ENCODE results near the gene C19orf25.

Gene C19orf25

DNA sequence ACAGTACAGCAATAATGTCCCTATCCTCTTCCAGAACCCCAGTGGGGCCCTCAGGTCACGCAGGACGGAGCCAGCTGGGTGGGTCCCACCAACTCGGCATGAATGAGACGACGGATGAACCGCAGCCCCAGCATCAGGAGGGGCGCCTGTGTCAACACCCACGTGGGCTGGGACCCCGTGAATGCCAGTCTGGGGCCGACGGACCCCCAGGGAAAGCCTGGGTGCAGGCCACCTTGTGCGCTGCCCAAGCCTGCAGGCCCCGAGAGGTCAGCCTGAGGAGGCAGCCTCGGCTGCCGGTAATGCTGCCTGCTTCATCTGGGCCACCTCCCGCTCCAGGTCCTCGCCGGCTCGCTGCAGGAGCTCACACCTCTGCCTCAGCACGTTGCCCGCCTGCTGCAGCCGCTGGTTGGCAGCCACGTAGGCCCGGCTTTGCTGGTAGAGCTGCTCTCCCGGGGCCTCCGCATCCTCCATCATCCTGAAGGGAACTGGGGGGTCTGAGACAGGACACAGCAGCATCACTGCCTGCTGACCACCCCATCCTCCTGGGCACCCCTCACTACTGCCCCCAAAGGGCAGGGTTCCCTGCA lies 4.2 kb downstream of the C19orf25 start:
- DNase-seq, result no peak

DNA sequence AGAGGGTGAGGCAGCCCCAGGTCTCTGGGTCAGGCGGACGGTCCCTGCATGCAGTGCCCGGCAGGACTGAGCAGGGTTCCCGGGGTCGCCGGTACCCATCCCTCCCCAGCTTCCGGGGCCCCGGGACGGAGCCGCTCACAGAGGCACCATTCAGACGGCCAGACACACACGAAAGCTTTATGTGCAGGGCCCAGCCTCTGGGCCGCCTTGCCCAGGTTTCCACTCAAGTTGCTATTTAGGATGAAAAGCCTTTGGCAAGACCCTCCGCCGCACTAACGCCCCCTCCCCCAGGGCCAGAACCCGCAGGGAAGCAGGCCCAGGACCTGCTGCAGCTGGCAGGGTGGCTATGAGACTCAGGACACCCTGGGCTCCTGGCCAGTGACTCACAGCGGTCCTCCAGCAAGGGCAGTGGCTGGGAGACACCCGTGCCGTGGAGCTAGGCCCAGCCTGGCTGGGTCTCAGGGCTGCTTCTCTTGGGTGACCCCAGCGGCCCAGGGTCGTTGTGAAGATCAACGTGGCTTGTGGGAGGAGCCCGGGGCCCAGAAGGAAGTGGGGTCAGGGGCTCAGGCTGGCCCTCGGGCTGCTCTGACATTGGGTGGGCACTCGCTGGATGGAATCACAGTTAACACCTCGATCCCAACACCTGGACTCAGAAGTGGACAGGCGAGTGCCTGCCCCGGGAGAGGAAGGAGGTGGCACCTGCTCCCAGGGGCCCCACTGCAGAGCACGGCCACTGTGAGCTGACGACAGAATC lies 4.8 kb downstream of the C19orf25 start:
- DNase-seq, result no peak

DNA sequence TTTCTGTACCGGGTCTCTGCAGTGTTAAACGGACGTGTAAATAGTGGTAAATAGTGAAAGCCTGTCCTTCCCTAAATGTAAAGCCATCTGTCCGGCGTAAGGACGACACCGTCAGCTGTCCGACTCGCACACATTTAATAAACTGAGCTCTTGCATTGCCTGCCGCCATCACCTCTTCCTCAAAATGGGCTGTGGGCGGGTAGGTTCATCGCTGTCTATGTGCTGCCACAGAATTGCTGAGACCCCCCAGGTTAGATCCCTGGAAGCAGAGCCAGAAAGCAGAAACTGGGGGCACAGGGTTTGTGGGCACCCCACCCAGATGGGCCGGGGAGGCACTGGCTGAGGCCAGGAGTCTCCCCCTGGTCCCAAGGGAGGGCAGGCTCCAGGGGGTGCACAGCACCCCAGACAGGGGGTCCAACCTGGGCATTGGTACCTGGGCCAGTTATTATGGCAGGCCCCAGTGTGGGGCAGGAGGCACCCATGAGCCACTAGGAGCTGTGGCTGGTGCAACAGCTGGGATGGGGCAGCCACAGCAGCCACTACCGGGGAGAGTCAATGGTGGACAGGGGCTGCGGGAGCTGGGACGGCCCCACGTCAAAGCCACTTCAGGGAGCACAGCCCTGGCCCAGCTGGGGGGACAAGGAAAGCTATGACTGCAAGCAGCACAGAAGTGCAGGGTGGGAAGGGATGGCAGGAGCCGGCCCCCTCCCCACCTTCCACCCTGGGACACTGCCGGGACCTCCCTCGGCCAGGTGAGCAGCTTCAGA lies 5.7 kb downstream of the C19orf25 start:
- no peak for DNase-seq

DNA sequence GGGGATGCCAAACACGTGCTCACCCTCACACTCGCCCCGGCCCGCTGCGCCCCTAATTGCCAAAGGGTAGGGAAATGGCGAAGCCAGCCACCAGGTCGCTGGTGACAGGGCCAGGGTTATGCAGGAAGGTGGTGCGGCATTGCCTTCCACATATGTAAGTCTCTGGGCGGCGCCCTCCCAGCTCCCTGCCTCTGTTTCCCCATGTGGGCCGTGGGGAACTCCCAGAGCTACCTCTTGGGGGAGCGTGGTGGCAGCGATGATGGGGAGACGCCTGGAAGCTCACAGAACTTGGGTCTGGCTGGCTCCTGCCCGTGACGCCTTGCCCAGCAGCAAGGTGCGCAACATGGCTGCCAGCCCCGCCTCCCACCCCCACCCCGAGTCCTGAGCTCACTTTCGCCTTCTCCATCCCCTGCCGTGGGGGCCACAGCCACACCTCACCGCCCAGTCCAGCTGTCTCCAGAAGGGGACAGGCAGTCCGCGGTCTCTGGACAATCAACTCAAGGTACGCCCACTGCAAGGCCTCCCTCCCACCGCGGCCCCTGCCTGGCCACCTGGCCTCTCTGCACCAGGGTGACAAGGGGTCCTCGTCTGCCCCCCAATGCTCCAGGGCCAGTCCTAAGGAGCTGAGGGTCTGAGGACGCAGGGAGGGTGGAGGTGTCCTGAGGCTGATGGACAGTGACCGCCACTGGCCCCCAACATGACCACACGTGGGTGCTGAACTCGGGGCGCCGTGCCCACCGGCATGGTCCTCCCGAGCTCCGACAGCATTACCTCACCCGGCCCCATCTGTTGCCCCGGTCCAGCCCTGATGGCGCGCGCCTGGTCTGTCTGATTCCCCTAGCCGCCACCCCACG lies 6.6 kb downstream of the C19orf25 start:
- DNase-seq, result no peak

DNA sequence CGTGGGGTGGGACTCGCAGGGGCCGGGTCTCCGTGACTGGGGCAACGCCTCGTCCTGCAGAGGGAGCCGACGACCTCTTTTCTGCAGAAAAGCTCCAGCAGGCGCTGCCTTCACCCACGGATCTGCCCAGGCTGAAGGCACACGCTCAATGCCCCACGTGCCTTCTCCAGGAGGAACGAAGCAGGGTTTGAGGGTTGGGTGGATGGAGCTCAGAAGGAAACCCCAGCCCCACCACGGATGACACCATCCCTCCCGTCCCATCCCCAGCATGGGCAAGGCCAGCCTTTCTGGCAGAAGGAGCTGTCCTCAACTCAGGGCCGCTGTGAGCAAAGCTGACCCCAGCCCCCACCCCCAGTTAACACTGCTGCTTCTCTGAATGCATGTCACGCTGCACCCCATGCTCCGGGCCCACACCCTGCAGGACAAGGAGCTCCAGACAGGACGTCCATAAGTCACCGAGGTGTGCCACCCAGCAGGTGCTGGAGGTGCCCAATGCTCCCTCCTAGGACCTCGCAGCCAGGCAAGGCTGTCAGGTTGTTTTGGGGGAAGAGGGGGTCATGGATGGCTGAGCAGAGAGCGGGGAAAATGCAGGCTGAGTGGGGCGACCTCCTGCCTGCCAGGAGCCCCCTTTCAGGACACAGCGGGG lies 7.4 kb downstream of the C19orf25 start:
- no peak for DNase-seq

DNA sequence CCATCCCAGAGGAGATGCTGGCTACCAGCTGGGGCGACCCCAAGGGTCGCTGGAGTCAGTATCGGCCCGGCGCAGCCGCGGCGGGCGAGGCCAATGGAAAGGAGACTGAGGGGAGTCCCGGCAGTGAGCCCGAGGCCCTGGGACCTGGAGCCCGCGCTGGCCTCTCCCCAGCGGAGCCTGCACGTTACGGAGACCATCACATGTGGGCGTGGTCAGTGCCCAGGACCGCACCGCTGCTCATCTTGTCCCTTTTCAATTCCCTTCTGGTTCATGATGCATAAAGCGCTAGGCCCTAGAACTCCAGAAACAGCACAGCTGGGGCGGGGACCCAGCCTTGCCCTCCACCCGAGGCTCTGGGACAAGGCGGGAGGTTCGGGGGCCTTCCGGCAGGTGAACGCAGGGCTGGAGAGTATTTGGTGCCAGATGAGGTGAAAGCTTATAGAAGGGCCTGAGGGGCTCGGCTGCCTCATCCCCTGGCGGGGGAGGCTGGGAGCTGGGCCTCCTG lies 8.0 kb downstream of the C19orf25 start:
- DNase-seq, result no peak

DNA sequence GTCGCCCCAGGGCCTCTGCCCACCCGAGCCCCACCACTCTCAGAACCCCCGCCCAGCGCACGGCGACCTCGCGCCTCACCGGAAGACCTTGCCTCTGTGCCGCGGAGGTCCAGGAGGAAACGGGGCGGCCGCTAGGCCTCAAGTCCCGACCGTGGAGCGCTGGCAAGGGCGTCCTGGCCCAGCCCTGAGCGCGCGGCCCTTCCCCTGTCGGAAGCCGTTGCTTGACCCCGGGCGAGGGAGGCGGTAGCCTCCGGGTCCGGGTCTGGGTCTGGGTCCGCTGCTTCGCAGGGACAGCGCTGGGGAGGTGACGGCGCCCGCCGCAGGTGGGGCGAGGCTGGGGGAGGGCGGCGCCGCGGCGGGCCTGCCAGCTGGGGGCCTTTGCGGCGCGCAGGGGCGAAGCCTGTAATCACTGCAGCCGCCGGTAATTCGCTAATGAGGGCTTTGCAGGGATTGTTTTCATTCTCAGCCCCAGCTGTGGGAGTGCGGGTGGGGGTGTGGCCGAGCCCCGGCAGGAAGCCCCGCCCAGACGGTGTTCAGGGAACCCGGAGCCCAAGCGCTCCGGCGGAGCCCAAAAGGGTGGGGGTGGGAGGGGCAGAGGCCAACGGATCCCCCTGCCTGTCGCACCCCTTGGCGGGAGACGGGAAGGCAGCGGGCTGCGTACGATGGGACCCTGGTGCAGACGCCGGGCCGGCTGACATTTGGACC lies 8.6 kb downstream of the C19orf25 start:
- no peak for DNase-seq

DNA sequence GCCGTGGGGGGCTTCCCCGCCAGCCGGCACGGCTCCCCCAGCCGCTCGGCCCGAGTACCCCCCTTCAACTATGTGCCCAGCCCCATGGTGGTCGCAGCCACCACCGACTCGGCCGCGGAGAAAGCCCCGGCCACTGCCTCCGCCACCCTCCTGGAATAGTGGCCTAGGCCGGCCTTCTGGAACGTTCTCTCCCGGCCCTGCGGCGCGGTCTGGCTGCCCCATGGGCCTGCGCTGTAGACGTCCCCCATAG lies 9.0 kb downstream of the C19orf25 start:
- no peak for DNase-seq

DNA sequence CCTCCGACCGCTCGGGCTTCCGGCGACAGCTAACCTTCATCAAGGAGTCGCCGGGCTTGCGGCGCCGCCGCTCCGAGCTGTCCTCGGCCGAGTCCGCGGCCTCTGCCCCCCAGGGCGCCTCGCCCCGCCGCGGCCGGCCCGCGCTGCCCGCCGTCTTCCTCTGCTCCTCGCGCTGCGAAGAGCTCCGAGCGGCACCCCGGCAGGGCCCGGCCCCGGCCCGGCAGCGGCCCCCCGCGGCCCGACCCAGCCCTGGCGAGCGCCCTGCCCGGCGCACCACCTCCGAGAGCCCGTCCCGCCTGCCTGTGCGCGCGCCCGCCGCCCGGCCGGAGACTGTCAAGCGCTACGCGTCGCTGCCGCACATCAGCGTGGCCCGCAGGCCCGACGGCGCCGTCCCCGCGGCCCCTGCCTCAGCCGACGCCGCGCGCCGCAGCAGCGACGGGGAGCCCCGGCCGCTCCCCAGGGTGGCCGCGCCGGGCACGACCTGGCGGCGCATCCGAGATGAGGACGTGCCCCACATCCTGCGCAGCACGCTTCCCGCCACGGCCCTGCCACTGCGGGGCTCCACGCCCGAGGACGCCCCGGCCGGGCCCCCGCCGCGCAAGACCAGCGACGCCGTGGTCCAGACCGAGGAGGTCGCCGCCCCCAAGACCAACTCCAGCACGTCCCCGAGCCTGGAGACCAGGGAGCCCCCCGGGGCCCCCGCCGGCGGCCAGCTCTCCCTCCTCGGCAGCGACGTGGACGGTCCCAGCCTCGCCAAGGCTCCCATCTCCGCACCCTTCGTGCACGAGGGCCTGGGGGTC lies 9.6 kb downstream of the C19orf25 start:
- no peak for DNase-seq

DNA sequence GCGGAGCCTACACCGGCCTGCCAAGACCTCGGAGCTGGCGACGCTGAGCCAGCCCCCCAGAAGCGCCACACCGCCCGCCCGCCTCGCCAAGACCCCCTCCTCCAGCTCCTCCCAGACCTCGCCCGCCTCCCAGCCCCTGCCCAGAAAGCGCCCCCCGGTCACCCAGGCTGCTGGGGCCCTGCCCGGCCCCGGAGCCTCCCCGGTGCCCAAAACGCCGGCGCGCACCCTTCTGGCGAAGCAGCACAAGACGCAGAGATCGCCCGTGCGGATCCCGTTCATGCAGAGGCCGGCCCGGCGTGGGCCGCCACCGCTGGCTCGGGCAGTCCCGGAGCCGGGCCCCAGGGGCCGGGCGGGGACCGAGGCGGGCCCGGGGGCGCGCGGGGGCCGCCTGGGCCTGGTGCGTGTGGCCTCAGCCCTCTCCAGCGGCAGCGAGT lies 10.2 kb downstream of the C19orf25 start:
- DNase-seq, result no peak

DNA sequence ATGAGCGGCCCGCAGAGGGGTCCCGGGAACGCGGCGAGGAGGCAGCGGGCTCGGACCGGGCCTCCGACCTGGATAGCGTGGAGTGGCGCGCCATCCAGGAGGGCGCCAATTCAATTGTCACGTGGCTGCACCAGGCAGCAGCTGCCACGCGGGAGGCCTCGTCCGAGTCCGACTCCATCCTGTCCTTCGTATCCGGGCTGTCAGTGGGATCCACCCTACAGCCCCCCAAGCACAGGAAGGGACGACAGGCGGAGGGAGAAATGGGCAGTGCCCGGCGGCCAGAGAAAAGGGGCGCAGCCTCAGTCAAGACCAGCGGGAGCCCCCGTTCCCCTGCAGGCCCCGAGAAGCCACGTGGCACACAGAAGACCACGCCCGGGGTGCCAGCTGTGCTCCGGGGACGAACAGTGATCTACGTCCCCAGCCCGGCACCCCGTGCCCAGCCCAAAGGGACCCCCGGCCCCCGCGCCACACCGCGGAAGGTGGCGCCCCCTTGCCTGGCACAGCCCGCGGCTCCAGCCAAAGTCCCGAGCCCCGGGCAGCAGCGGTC lies 10.7 kb downstream of the C19orf25 start:
- no peak for DNase-seq

DNA sequence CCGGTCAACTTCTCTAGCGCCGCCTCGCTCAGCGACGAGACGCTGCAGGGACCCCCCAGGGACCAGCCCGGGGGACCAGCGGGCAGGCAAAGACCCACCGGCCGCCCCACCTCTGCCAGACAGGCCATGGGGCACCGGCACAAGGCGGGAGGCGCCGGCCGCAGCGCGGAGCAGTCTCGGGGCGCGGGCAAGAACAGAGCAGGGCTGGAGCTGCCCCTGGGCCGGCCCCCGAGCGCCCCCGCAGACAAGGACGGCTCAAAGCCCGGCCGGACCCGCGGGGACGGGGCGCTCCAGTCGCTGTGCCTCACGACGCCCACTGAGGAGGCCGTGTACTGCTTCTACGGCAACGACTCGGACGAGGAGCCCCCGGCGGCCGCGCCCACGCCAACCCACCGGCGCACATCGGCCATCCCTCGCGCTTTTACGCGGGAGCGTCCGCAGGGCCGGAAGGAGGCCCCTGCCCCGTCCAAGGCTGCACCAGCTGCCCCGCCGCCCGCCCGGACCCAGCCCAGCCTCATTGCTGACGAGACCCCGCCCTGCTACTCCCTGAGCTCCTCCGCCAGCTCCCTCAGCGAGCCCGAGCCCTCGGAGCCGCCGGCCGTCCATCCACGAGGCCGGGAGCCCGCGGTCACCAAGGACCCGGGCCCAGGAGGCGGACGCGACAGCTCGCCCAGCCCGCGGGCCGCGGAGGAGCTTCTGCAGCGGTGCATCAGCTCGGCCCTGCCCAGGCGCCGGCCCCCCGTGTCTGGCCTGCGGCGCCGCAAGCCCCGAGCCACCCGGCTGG lies 11.3 kb downstream of the C19orf25 start:
- DNase-seq, result no peak

DNA sequence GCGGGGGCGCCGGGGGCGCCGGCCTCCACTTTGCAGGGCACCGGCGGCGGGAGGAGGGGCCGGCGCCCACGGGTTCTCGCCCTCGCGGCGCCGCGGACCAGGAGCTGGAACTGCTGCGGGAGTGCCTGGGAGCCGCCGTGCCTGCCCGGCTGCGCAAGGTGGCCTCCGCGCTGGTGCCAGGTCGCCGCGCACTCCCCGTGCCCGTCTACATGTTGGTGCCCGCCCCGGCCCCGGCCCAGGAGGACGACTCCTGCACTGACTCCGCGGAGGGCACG lies 11.9 kb downstream of the C19orf25 start:
- no peak for DNase-seq

DNA sequence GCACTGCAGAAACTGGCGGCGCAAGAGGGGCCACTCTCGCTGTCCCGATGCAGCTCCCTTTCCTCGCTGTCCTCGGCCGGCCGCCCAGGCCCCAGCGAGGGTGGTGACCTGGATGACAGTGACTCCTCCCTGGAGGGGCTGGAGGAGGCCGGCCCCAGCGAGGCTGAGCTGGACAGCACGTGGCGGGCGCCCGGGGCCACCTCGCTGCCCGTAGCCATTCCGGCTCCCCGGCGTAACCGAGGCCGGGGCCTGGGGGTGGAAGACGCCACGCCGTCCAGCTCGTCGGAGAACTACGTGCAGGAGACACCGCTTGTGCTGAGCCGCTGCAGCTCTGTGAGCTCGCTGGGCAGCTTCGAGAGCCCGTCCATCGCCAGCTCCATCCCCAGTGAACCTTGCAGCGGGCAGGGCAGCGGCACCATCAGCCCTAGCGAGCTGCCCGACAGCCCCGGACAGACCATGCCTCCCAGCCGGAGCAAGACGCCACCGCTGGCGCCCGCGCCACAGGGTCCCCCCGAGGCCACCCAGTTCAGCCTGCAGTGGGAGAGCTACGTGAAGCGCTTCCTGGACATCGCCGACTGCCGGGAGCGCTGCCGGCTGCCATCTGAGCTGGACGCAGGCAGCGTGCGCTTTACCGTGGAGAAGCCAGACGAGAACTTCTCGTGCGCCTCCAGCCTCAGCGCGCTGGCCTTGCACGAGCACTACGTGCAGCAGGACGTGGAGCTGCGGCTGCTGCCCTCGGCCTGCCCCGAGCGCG lies 12.4 kb downstream of the C19orf25 start:
- DNase-seq, result no peak

DNA sequence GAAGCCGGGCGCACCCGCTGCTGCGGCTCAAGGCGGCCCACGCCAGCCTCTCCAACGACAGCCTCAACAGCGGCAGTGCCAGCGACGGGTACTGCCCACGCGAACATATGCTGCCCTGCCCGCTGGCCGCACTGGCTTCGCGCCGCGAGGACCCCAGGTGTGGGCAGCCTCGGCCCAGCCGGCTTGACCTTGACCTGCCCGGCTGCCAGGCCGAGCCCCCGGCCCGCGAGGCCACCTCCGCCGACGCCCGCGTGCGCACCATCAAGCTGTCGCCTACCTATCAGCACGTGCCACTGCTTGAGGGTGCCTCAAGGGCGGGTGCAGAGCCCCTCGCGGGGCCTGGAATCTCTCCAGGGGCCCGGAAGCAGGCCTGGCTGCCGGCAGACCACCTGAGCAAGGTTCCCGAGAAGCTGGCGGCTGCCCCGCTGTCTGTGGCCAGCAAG lies 13.0 kb downstream of the C19orf25 start:
- DNase-seq, result no peak

DNA sequence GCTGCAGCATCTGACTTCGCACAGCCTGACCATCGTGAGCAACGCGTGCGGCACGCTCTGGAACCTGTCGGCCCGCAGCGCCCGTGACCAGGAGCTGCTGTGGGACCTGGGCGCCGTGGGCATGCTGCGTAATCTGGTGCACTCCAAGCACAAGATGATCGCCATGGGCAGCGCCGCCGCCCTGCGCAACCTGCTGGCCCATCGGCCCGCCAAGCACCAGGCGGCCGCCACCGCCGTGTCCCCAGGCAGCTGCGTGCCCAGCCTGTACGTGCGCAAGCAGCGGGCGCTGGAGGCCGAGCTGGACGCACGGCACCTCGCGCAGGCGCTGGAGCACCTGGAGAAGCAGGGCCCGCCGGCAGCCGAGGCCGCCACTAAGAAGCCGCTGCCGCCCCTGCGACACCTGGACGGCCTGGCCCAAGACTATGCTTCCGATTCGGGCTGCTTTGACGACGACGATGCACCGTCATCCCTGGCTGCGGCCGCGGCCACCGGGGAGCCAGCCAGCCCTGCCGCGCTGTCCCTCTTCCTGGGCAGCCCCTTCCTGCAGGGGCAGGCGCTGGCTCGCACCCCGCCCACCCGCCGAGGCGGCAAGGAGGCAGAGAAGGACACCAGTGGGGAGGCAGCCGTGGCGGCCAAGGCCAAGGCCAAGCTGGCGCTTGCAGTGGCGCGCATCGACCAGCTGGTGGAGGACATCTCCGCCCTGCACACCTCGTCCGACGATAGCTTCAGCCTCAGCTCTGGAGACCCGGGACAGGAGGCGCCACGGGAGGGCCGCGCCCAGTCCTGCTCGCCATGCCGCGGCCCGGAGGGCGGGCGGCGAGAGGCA lies 13.6 kb downstream of the C19orf25 start:
- DNase-seq, result no peak

DNA sequence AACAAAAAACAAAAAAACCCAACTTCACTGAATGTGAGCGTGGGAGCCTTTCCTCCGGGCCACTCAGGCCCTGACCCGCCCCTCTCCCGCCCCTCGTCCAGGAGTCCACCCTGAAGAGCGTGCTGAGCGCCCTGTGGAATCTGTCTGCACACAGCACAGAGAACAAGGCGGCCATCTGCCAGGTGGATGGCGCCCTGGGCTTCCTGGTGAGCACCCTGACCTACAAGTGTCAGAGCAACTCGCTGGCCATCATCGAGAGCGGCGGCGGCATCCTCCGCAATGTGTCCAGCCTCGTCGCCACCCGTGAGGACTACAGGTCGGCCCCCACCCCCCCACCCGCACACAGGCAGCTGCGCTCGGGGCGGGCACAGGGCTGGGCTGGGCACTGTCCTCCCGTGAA lies 17.2 kb downstream of the C19orf25 start:
- no peak for DNase-seq

Measured in 8988T (cell line).